NCI-H1105 treated with DMSO at 0.1 percent for 48 hours (cell line): ENCODE results near the gene HNRNPUL2.
A peak's percentile ranks its signal among the peaks of the same experiment; 100 is the strongest.

ENCODE experiments used
- DNase-seq: peaks from one replicate; lab custom pipeline; 2025; lab: John Stamatoyannopoulos, UW

The HNRNPUL2 gene

GRCh38 chr11:62726915-62727164 is 417 bp downstream of the HNRNPUL2 start:
- no peak for DNase-seq

- no peak for DNase-seq
Observed at GRCh38 chr11:62726156-62726914, 922 bp downstream of the HNRNPUL2 start.

- no peak for DNase-seq
Observed at GRCh38 chr11:62725646-62726045, 1.6 kb downstream of the HNRNPUL2 start.

GRCh38 chr11:62724171-62724570 is 3.1 kb downstream of the HNRNPUL2 start:
- DNase-seq, result no peak

- DNase-seq, result no peak
Observed at GRCh38 chr11:62721994-62722393, 5.3 kb downstream of the HNRNPUL2 start.

- DNase-seq, result no peak
Observed at GRCh38 chr11:62719302-62719978, 7.8 kb downstream of the HNRNPUL2 start.

- DNase-seq, result no peak
Observed at GRCh38 chr11:62716816-62717215, 10.4 kb downstream of the HNRNPUL2 start.

- no peak for DNase-seq
Observed at GRCh38 chr11:62716206-62716605, 11.1 kb downstream of the HNRNPUL2 start.

- no peak for DNase-seq
Observed at GRCh38 chr11:62715150-62716130, 11.8 kb downstream of the HNRNPUL2 start.

- no peak for DNase-seq
Observed at GRCh38 chr11:62713343-62713742, 13.9 kb downstream of the HNRNPUL2 start.

GRCh38 chr11:62712861-62713260 is 14.4 kb downstream of the HNRNPUL2 start:
- DNase-seq, result no peak

- DNase-seq, result no peak
Observed at GRCh38 chr11:62712276-62712812, 14.9 kb downstream of the HNRNPUL2 start.

GRCh38 chr11:62710001-62710345 is 17.3 kb downstream of the HNRNPUL2 start:
- peak; percentile 61 for DNase-seq

GRCh38 chr11:62709247-62710000 is 17.8 kb downstream of the HNRNPUL2 start:
- DNase-seq, result peak; percentile 99

GRCh38 chr11:62708793-62709192 is 18.5 kb downstream of the HNRNPUL2 start:
- DNase-seq, result peak; percentile 69

GRCh38 chr11:62708392-62708791 is 18.9 kb downstream of the HNRNPUL2 start:
- DNase-seq, result no peak

GRCh38 chr11:62707277-62707861 is 19.9 kb downstream of the HNRNPUL2 start, which contains the start of the genes BSCL2 and GNG3:
Gene BSCL2 (minus strand): TSS chr11:62707424. CDS start chr11:62707195, 229 bp downstream.
Gene GNG3 (plus strand): TSS chr11:62707676. CDS start chr11:62708296, 620 bp downstream.
- DNase-seq, result no peak

GRCh38 chr11:62706850-62707247 is 20.4 kb downstream of the HNRNPUL2 start:
- no peak for DNase-seq

- DNase-seq, result peak; percentile 96
Observed at GRCh38 chr11:62705880-62706849, 21.1 kb downstream of the HNRNPUL2 start.

- DNase-seq, result peak; percentile 66
Observed at GRCh38 chr11:62705413-62705812, 21.8 kb downstream of the HNRNPUL2 start.
